ENCODE measurements around the gene IBTK.
"Not testable (repeated sequence)": the region's sequence is repeated elsewhere in the genome, so short reads cannot be mapped to it uniquely, and the experiment has no call there.

IBTK gene

DNA sequence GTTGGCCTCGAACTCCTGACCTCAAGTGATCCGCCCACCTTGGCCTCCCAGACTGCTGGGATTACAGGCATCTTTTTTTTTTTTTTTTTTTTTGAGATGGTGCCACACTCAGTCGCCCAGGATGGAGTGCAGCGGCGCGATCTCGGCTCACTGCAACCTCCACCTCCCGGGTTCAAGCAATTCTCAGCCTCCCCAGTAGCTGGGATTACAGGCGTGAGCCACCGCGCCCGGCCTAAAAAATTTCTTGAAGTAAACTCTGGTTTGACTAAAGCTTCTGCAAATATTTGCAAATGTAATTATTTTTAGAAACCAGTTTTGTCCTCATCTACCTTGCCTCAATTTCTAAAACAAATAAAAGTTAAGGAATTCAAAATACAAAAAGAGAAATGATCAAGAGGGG, 1.2 kb downstream of the IBTK start:
- DNase-seq (ENCODE audit: low read depth in 2 of 3, low spot score in 1 of 3), result no peak

DNA sequence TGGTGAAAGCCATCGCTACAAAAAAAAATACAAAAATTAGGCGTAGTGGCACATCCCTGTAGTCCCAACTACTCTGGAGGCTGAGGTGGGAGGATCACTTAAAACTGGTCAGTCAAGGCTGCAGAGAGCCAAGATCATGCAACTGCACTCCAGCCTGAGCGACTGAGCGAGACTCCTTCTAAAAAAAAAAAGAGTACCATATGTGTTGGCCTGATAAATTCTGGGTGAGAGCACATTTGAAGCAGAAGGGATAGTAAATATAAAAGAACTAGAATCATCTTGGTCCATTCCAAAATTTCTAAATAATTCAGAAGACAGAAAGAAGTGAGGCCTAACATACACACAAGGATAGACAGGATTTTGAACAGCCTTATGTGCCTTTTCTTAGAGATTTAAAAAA, 2.2 kb downstream of the IBTK start:
- DNase-seq (ENCODE audit: low read depth in 2 of 3, low spot score in 1 of 3), result no peak

- no peak for DNase-seq (ENCODE audit: low read depth in 2 of 3, low spot score in 1 of 3)
Observed at GRCh38 chr6:82243884-82244283, 3.7 kb downstream of the IBTK start.

GRCh38 chr6:82240186-82240585, 7.4 kb downstream of the IBTK start:
- no peak for DNase-seq (ENCODE audit: low read depth in 2 of 3, low spot score in 1 of 3)

DNA sequence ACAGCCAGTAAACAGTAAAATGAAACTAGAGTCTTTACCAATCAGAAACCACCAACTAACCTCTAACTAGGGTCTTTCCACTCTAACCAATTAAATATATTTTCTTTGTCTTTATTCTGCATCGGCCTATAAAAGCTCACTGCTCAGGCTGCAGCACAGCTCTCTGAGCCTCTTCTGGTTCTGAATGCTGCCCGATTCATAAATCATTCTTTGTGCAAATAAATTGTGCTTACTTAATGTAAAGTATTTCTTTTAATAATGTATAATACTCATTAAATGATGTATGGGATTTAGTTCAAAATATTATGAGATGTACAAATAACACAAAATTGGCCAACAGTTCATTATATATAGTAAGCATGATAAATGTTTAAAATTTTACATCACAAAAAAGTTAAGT, 7.9 kb downstream of the IBTK start:
- DNase-seq (ENCODE audit: low read depth in 2 of 3, low spot score in 1 of 3), result no peak

- no peak for DNase-seq (ENCODE audit: low read depth in 2 of 3, low spot score in 1 of 3)
Observed at GRCh38 chr6:82237013-82237412, 10.5 kb downstream of the IBTK start.

DNA sequence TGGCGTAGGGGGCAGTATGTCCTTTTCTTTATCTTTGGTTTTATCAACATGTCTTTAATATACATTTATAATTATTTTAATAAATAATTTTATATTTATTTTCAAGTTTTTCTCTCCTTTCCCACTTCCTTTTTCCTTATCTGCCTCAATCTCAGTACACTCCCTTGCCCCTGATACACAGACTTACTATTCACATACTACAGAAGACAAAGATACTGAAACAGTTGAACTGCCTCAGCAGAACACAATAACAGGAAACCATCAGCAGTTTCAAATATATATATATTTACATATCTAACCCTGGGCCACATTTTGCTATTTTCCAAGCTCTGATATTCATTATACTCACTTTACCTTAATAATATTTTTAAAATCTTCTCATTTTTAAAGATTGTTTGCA, 19.8 kb downstream of the IBTK start:
- DNase-seq (ENCODE audit: low read depth in 2 of 3, low spot score in 1 of 3), result no peak

GRCh38 chr6:82220167-82220566, 27.4 kb downstream of the IBTK start:
- no peak for DNase-seq (ENCODE audit: low read depth in 2 of 3, low spot score in 1 of 3)

DNA sequence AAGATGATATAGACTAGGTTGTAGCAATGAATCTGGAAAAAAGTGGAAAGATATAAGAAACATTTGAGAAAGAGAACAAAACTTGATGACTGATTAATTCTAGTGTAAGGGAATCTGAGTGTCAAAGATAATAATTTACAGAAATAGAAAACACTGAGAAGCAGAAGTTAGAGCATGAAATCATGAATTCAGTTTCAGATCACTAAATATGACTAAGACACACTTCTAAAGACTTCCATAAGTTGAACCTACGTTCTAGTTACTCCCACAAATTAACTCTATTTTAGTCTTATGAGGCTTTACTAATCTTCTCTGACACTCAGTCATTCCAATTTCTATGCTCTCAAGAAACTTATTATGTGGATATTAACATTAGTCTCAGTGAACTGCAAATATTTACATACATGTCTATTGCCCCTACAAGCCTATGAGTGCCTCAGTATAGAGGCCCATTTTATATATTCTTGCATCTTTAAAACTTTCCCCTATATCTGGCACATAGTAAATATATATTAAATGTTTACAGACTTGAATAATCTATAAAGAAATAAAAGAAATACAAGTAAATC, 30.4 kb downstream of the IBTK start:
- DNase-seq (ENCODE audit: low read depth in 2 of 3, low spot score in 1 of 3), result no peak

GRCh38 chr6:82216549-82216948, 31.0 kb downstream of the IBTK start:
- DNase-seq (ENCODE audit: low read depth in 2 of 3, low spot score in 1 of 3), result no peak

GRCh38 chr6:82211326-82211725, 36.2 kb downstream of the IBTK start:
- no peak for DNase-seq (ENCODE audit: low read depth in 2 of 3, low spot score in 1 of 3)

- DNase-seq (ENCODE audit: low read depth in 2 of 3, low spot score in 1 of 3), result no peak
Observed at GRCh38 chr6:82208913-82209312, 38.6 kb downstream of the IBTK start.

DNA sequence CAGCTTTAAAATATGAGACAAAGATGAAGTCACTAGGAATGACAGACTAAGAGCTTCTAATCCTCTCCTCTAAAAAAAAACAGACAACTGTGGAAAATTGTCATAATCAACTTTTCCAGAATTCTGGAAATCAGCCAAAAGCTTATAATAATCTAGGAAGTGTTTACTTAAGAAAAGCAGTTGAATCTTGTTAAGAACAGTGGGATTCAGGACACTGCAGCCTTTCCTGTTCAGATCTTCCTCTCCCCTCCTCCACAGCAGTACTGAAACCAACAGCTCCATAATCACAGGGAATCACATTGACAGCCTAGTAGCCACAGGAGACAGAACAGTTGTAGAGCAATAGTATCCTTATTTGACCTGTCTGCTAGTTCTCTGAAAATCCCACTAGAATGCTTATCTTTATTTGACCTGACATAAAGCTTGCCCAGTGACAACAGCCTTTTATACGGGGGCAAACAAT, 41.6 kb downstream of the IBTK start:
- no peak for DNase-seq (ENCODE audit: low read depth in 2 of 3, low spot score in 1 of 3)

GRCh38 chr6:82204020-82204419, 43.5 kb downstream of the IBTK start:
- DNase-seq (ENCODE audit: low read depth in 2 of 3, low spot score in 1 of 3), result no peak

GRCh38 chr6:82197784-82198183, 49.8 kb downstream of the IBTK start:
- DNase-seq (ENCODE audit: low read depth in 2 of 3, low spot score in 1 of 3), result no peak

GRCh38 chr6:82197245-82197644, 50.3 kb downstream of the IBTK start:
- not testable (repeated sequence) for DNase-seq (ENCODE audit: low read depth in 2 of 3, low spot score in 1 of 3)

- no peak for DNase-seq (ENCODE audit: low read depth in 2 of 3, low spot score in 1 of 3)
Observed at GRCh38 chr6:82196161-82196560, 51.4 kb downstream of the IBTK start.

- DNase-seq (ENCODE audit: low read depth in 2 of 3, low spot score in 1 of 3), result no peak
Observed at GRCh38 chr6:82195619-82196018, 51.9 kb downstream of the IBTK start.

- DNase-seq (ENCODE audit: low read depth in 2 of 3, low spot score in 1 of 3), result no peak
Observed at GRCh38 chr6:82185948-82186535, 61.5 kb downstream of the IBTK start.

- no peak for DNase-seq (ENCODE audit: low read depth in 2 of 3, low spot score in 1 of 3)
Observed at GRCh38 chr6:82183642-82184282, 63.8 kb downstream of the IBTK start.

GRCh38 chr6:82182756-82183155, 64.8 kb downstream of the IBTK start:
- no peak for DNase-seq (ENCODE audit: low read depth in 2 of 3, low spot score in 1 of 3)

GRCh38 chr6:82179415-82179814, 68.1 kb downstream of the IBTK start:
- no peak for DNase-seq (ENCODE audit: low read depth in 2 of 3, low spot score in 1 of 3)

- no peak for DNase-seq (ENCODE audit: low read depth in 2 of 3, low spot score in 1 of 3)
Observed at GRCh38 chr6:82178759-82179112, 68.8 kb downstream of the IBTK start.

Data from stimulated activated CD4-positive, alpha-beta T cell treated with anti-CD3 and anti-CD28 coated beads, Interleukin-12 subunit alpha, Interleukin-12 subunit beta, amount 100 ng/mL, for 48 hours (primary cell).